Measurements from ENCODE around the gene FHOD3. TPM values are rescaled to one million over a fixed set of nuclear protein-coding genes. Genes with fewer than 3 reads are reported as not detected.

The FHOD3 gene
- total and polyA plus RNA-seq, 2 of the 8 experiments (the other 6 are each of a cell fraction or from before 2014, with no cell fraction given) = 9.7 to 10.5 TPM

DNA sequence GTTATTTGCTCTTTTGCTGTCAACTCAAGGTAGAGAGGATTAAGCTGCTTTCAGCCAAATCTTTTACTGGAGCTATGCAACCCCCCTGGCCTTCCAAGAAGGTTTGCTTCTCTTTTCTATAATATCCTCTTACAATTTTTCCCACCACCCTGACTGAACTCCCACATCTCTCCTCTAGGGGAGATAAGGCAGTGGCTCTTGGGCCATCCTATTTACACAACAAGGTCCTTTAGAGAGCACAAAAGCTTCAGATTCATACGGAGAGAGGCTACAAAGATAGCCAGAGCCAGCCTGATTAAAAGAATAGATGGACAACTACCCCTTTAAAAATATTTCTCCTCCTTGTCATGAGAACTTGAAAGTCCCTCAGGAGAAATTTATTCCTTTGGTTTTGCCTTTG is 435.6 kb downstream of the FHOD3 start:
- WGBS, 2 experiments (ENCODE audit: extremely low coverage in 1 of 2, insufficient coverage in 1 of 2, insufficient read length in 1 of 2, insufficient replicate concordance in 2 of 2, low coverage in 1 of 2, low lambda C conversion rate in 2 of 2, missing lambda C conversion rate in 1 of 2) = 92% methylated on average over 1 of the region's 1 CpG; no CpG with 5 or more reads in 1 of the 2 experiments
- no peak for TF ChIP-seq BRCA1 (IDR thresholded peaks at IDR 0.05; ENCODE audit: low read depth, low read length)
- TF ChIP-seq, protein P1, sequence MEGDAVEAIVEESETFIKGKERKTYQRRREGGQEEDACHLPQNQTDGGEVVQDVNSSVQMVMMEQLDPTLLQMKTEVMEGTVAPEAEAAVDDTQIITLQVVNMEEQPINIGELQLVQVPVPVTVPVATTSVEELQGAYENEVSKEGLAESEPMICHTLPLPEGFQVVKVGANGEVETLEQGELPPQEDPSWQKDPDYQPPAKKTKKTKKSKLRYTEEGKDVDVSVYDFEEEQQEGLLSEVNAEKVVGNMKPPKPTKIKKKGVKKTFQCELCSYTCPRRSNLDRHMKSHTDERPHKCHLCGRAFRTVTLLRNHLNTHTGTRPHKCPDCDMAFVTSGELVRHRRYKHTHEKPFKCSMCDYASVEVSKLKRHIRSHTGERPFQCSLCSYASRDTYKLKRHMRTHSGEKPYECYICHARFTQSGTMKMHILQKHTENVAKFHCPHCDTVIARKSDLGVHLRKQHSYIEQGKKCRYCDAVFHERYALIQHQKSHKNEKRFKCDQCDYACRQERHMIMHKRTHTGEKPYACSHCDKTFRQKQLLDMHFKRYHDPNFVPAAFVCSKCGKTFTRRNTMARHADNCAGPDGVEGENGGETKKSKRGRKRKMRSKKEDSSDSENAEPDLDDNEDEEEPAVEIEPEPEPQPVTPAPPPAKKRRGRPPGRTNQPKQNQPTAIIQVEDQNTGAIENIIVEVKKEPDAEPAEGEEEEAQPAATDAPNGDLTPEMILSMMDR (IDR thresholded peaks at IDR 0.05; ENCODE audit: control extremely low read depth in 1 of 3, insufficient read depth in 1 of 3, low read depth in 1 of 3, low read length in 3 of 3) = peak in 1 of 3 experiments; percentile 5; a peak in 1 of 4 replicates
- TF ChIP-seq ZNF274 (IDR thresholded peaks at IDR 0.05; ENCODE audit: borderline replicate concordance, extremely low read depth, low read length) = no peak
- Histone ChIP-seq H4K91ac (replicated peaks; ENCODE audit: insufficient read length, low read length) (no peak overlapping the region), H3K18ac (ENCODE audit: extremely low read depth, low read length) (no peak overlapping the region), H2BK5ac (ENCODE audit: low read depth, low read length) (no peak overlapping the region), H3K36me3 (ENCODE audit: control insufficient read depth in 2 of 4, insufficient read depth in 4 of 4, low read length in 3 of 4) (peaks cover 0 to 17% (median 2%) of the 10 kb centered on the region in 4 experiments; a peak in 4 of 8 replicates), H2BK15ac (ENCODE audit: low read length) (no peak overlapping the region), H3K9me3 (ENCODE audit: insufficient read depth in 2 of 2, low read depth in 1 of 2, low read length in 1 of 2) (peaks cover 16% of the 10 kb centered on the region in 2 experiments), H3K23ac (ENCODE audit: insufficient read length) (no peak overlapping the region), H4K5ac (ENCODE audit: insufficient read length, low read depth, low read length) (no peak overlapping the region), H3K4me1 (replicated peaks in 1 of 4; ENCODE audit: control insufficient read depth in 3 of 4, insufficient read depth in 4 of 4, low read length in 3 of 4) (no peaks in the 10 kb centered on the region), H3K9ac (replicated peaks in 1 of 4; ENCODE audit: extremely low read depth in 1 of 4, low read depth in 3 of 4, low read length in 3 of 4) (no peak overlapping the region), H2BK120ac (replicated peaks; ENCODE audit: low read depth, low read length) (no peak overlapping the region), H3K23me2 (ENCODE audit: low read depth, low read length) (no peaks in the 10 kb centered on the region), H2AK5ac (ENCODE audit: low read depth, low read length) (no peak overlapping the region), H3K27me3 (replicated peaks in 1 of 4; ENCODE audit: control insufficient read depth in 3 of 4, extremely low read depth in 1 of 4, insufficient read depth in 3 of 4, low read length in 3 of 4) (no peaks in the 10 kb centered on the region), H4K8ac (ENCODE audit: extremely low read depth, insufficient read depth, low read length) (no peak overlapping the region), H3K79me1 (ENCODE audit: low read depth, low read length) (no peaks in the 10 kb centered on the region), H3K4ac (replicated peaks; ENCODE audit: insufficient read length, low read depth, low read length) (no peak overlapping the region), H2BK20ac (ENCODE audit: low read length) (no peak overlapping the region), H2AFZ (ENCODE audit: low read length) (no peak overlapping the region), H3K56ac (replicated peaks; ENCODE audit: insufficient read length, low read depth, low read length) (no peak overlapping the region), H4K20me1 (replicated peaks in 1 of 2; ENCODE audit: control insufficient read depth in 1 of 2, insufficient read depth in 2 of 2, low read length in 2 of 2) (no peaks in the 10 kb centered on the region), H3K79me2 (ENCODE audit: control insufficient read depth in 1 of 2, insufficient read depth in 2 of 2, low read length in 2 of 2) (no peaks in the 10 kb centered on the region), H3K27ac (ENCODE audit: low read depth, low read length) (no peak overlapping the region), H3K4me3 (ENCODE audit: extremely low read depth in 1 of 4, insufficient read depth in 2 of 4, low read depth in 3 of 4, low read length in 4 of 4) (no peak overlapping the region), H3K4me2 (ENCODE audit: insufficient read depth in 1 of 2, low read depth in 2 of 2, low read length in 2 of 2) (no peak overlapping the region), H2BK12ac (ENCODE audit: low read depth, low read length) (no peak overlapping the region), H3K14ac (ENCODE audit: insufficient read length) (no peak overlapping the region)
- CTCF ChIA-PET (ENCODE audit: partially characterized antibody) = interaction anchor here (0.6 to 1.4 kb wide), 7 partner anchors 9 to 468 kb away, joined by 3 to 4 read pairs (median 3); no protein-coding TSS in a partner anchor
- DNase-seq (ENCODE audit: low read depth in 1 of 2, low spot score in 2 of 2) (no peak), FAIRE-seq (no peak)
- POLR2A ChIA-PET (ENCODE audit: partially characterized antibody) = interaction anchor here (1.1 kb wide), 1 partner anchor 11 kb away, joined by 3 read pairs; no protein-coding TSS in a partner anchor
